CD14-positive monocyte (primary cell): ENCODE data around the gene LMNTD2. TPM values are rescaled to one million over a fixed set of nuclear protein-coding genes. Genes with fewer than 3 reads are reported as not detected.

Experiments used
- DNase-seq, 3 donors: peaks; one replicate each; pipeline ENCODE4 v3.0.0-alpha.2; 2011 to 2022
- H2AFZ ChIP-seq: 2 replicates; pipeline ENCODE4 v1.6.0; 2012; ENCODE audit warnings: mild to moderate bottlenecking, low read depth, low read length, inconsistent platforms; ENCODE audit not compliant: insufficient read depth, poor library complexity, severe bottlenecking
- H3K27ac ChIP-seq, 2 donors: 1 replicate in 1 of 2; 2 replicates in 1 of 2; pipeline ENCODE4 v1.5.1; 2012 to 2013; ENCODE audit warnings: low read length in 2 of 2, control low read depth in 1 of 2, inconsistent platforms in 1 of 2, low read depth in 1 of 2, mild to moderate bottlenecking in 1 of 2
- H3K27me3 ChIP-seq, 2 donors: one replicate each; pipeline versions ENCODE4 v1.6.0 to v1.6.1; 2011 to 2013; ENCODE audit warnings: low read length in 2 of 2; ENCODE audit not compliant: control insufficient read depth in 2 of 2, insufficient read depth in 2 of 2
- H3K36me3 ChIP-seq, 2 donors: replicated peaks in 1 of 2; 1 replicate in 1 of 2; 2 replicates in 1 of 2; pipeline versions ENCODE4 v1.5.1 to v1.6.1; 2012 to 2013; ENCODE audit warnings: low read length in 2 of 2, control low read depth in 1 of 2, inconsistent platforms in 1 of 2, mild to moderate bottlenecking in 1 of 2; ENCODE audit not compliant: insufficient read depth in 2 of 2, control insufficient read depth in 1 of 2
- H3K4me1 ChIP-seq, 2 donors: 1 replicate in 1 of 2; 2 replicates in 1 of 2; pipeline versions ENCODE4 v1.5.1 to v1.6.1; 2012 to 2013; ENCODE audit warnings: low read length in 2 of 2, control low read depth in 1 of 2, inconsistent platforms in 1 of 2, mild to moderate bottlenecking in 1 of 2, moderate library complexity in 1 of 2; ENCODE audit not compliant: insufficient read depth in 2 of 2, control insufficient read depth in 1 of 2
- H3K4me2 ChIP-seq: replicated peaks from 2 replicates; pipeline ENCODE3; 2012; ENCODE audit warnings: low read length, moderate library complexity, mild to moderate bottlenecking; ENCODE audit not compliant: poor library complexity, severe bottlenecking; ENCODE audit errors: extremely low read depth
- H3K4me3 ChIP-seq, 3 experiments: fragments of 200-600 bp in 1 of 3; sonication (generic) in 1 of 3; replicated peaks in 1 of 3; 1 replicate in 2 of 3; 2 replicates in 1 of 3; pipeline ENCODE4 v1.5.1; 2011 to 2013; ENCODE audit warnings: low read length in 3 of 3, mild to moderate bottlenecking in 3 of 3, control low read depth in 2 of 3, low read depth in 2 of 3, inconsistent platforms in 1 of 3, moderate library complexity in 1 of 3
- H3K79me2 ChIP-seq: 2 replicates; pipeline ENCODE4 v1.6.0; 2012; ENCODE audit warnings: mild to moderate bottlenecking, control low read depth, inconsistent platforms, low read length, moderate library complexity; ENCODE audit not compliant: insufficient read depth
- H3K9ac ChIP-seq: 2 replicates; pipeline ENCODE4 v1.6.0; 2017; ENCODE audit warnings: low read length, mild to moderate bottlenecking; ENCODE audit not compliant: insufficient read depth, poor library complexity, severe bottlenecking
- H3K9me3 ChIP-seq, 2 donors: replicated peaks in 1 of 2; 1 replicate in 1 of 2; 2 replicates in 1 of 2; pipeline versions ENCODE4 v1.5.1 to v1.6.1; 2012 to 2013; ENCODE audit warnings: low read length in 2 of 2, control low read depth in 1 of 2; ENCODE audit not compliant: control insufficient read depth in 1 of 2, insufficient read depth in 1 of 2
- H4K20me1 ChIP-seq: 2 replicates; pipeline ENCODE4 v1.6.0; 2012; ENCODE audit warnings: mild to moderate bottlenecking, low read length, control low read depth, moderate library complexity; ENCODE audit not compliant: insufficient read depth
- H3K27ac Mint-ChIP-seq, 7 donors: one replicate each; pipeline ENCODE4 v1.8.0; 2020; ENCODE audit warnings: mild to moderate bottlenecking in 7 of 7, mixed read lengths in 7 of 7, moderate library complexity in 6 of 7, inconsistent platforms in 2 of 7
- H3K27me3 Mint-ChIP-seq, 3 donors: one replicate each; pipeline ENCODE4 v1.8.0; 2021 to 2022; ENCODE audit warnings: low read depth in 3 of 3, mild to moderate bottlenecking in 3 of 3, mixed read lengths in 3 of 3, moderate library complexity in 3 of 3, inconsistent platforms in 1 of 3
- H3K36me3 Mint-ChIP-seq, 2 donors: one replicate each; pipeline ENCODE4 v1.8.0; 2020; ENCODE audit warnings: mixed read lengths in 2 of 2, inconsistent platforms in 1 of 2, mild to moderate bottlenecking in 1 of 2
- H3K4me1 Mint-ChIP-seq: one replicate; pipeline ENCODE4 v1.8.0; 2020; ENCODE audit warnings: mild to moderate bottlenecking, mixed read lengths
- H3K4me3 Mint-ChIP-seq, 2 donors: one replicate each; pipeline ENCODE4 v1.8.0; 2020; ENCODE audit warnings: mild to moderate bottlenecking in 2 of 2, mixed read lengths in 2 of 2, moderate library complexity in 1 of 2
- H3K9me3 Mint-ChIP-seq, 7 donors: one replicate each; pipeline ENCODE4 v1.8.0; 2020 to 2022; ENCODE audit warnings: mixed read lengths in 7 of 7, mild to moderate bottlenecking in 6 of 7, moderate library complexity in 6 of 7, inconsistent platforms in 2 of 7
- CTCF ChIP-seq: fragments of 200-600 bp; IDR thresholded peaks from one replicate; pipeline ENCODE4 v1.8.0; 2022; ENCODE audit warnings: antibody characterized with exemption, mild to moderate bottlenecking
- WGBS: methylation state at CpG from one replicate; pipeline ENCODE4 v1.1.5; 2013; ENCODE audit warnings: missing lambda C conversion rate; ENCODE audit not compliant: insufficient coverage; 5-methylcytosine and 5-hydroxymethylcytosine counted together
- intact Hi-C, 2 donors: fragments of 100-400 bp; cut with micrococcal nuclease; formaldehyde crosslinking; loops; one replicate each; pipeline versions ENCODE4 v1.15.0 to v1.15.1; 2023
- polyA plus RNA-seq, 3 donors: library from polyadenylated mRNA; depleted of rRNA in 1 of 3; unstranded in 2 of 3; stranded (reverse) in 1 of 3; fragments of 300-500 nt in 2 of 3; fragments of >200 nt in 1 of 3; fragmentation: Illumina TruSeq in 2 of 3; gene quantifications; 1 replicate in 2 of 3; 2 replicates in 1 of 3; pipeline ENCODE4 v1.2.3, GENCODE V29; 2012 to 2021

The LMNTD2 gene
- polyA plus RNA-seq, 3 donors: 0.67 to 10.6 (median 1.2) TPM

GRCh38 chr11:535519-536454 lies 24.8 kb downstream of the LMNTD2 start, which contains the start of gene HRAS:
Gene HRAS (minus strand): TSS chr11:535576.
- H3K36me3 ChIP-seq: peaks cover 20 to 23% of the 10 kb centered on the region in 2 donors
- H3K4me2 ChIP-seq: peak within 1 kb of the TSS; percentile 93
- H3K79me2 ChIP-seq: peaks cover 12% of the 10 kb centered on the region
- no peaks in the 10 kb centered on the region for H3K9me3 ChIP-seq
- Mint-ChIP-seq H3K36me3 (peaks cover 15% of the 10 kb centered on the region in 2 donors), H3K27ac (peak within 1 kb of the TSS in 5 of 7 donors; percentile 40 to 86 (median 43)), H3K4me1 (peaks cover 11% of the 10 kb centered on the region), H3K27me3 (peaks cover 15 to 39% (median 20%) of the 10 kb centered on the region in 3 donors), H3K9me3 (peaks cover 0 to 4% (median 0%) of the 10 kb centered on the region in 7 donors), H3K4me3 (peak within 1 kb of the TSS; percentile 77 to 90)
- intact Hi-C loops: no loop called here
- DNase-seq: peak; percentile 93 to 95 (median 94)
- TF ChIP-seq CTCF: no peak
- H3K9ac ChIP-seq: peak within 1 kb of the TSS; percentile 54
- peaks cover 33 to 37% of the 10 kb centered on the region in 2 donors for H3K4me1 ChIP-seq
- H3K27me3 ChIP-seq: peaks cover 0 to 27% of the 10 kb centered on the region in 2 donors
- H3K27ac ChIP-seq: peak within 1 kb of the TSS in 1 of 2 donors; percentile 36
- under 1% methylated on average over 92 of the region's 97 CpGs for WGBS
- H3K4me3 ChIP-seq: peak within 1 kb of the TSS; percentile 55 to 84 (median 62)
- peaks cover 26% of the 10 kb centered on the region for H4K20me1 ChIP-seq
- H2AFZ ChIP-seq: peak within 1 kb of the TSS; percentile 90

DNA sequence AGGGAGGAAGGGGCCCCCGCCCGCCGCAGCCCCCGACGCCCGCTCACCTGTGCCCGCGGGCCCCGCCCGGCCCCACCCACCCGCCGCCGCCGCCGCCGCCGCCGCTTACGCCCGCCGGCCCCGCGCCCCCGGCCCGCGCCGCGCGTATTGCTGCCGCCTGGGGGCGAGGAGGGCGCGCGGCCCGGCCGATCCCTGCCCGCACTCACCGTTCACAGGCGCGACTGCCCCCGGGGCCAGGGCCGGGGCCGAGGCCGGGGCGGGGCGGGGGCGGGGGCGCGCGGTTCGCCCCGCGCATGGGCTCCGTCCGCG lies 25.4 kb downstream of the LMNTD2 start:
- peaks cover 0 to 4% (median 0%) of the 10 kb centered on the region in 7 donors for H3K9me3 Mint-ChIP-seq
- peaks cover 12% of the 10 kb centered on the region for H3K79me2 ChIP-seq
- peaks cover 0 to 27% of the 10 kb centered on the region in 2 donors for H3K27me3 ChIP-seq
- H3K4me3 ChIP-seq: peak overlapping the region in 2 of 3 experiments; percentile 62 to 84
- DNase-seq: no peak
- H3K27me3 Mint-ChIP-seq: peaks cover 15 to 38% (median 20%) of the 10 kb centered on the region in 3 donors
- H3K4me1 ChIP-seq: peaks cover 33 to 37% of the 10 kb centered on the region in 2 donors
- H3K9ac ChIP-seq: peak overlapping the region; percentile 54
- no peak for TF ChIP-seq CTCF
- no peak overlapping the region for H3K27ac Mint-ChIP-seq
- peaks cover 20 to 23% of the 10 kb centered on the region in 2 donors for H3K36me3 ChIP-seq
- H3K4me3 Mint-ChIP-seq: no peak overlapping the region
- H3K4me1 Mint-ChIP-seq: peaks cover 11% of the 10 kb centered on the region
- H4K20me1 ChIP-seq: peaks cover 26% of the 10 kb centered on the region
- H3K27ac ChIP-seq: no peak overlapping the region
- no peaks in the 10 kb centered on the region for H3K9me3 ChIP-seq
- peak overlapping the region; percentile 93 for H3K4me2 ChIP-seq
- under 1% methylated on average over 36 of the region's 56 CpGs for WGBS
- no peak overlapping the region for H2AFZ ChIP-seq
- intact Hi-C loops: no loop called here
- peaks cover 15% of the 10 kb centered on the region in 2 donors for H3K36me3 Mint-ChIP-seq
